IPS-20b (cell line): ENCODE measurements around the gene MRGPRX2.

ENCODE experiments used
- H3K27ac ChIP-seq: one replicate; pipeline ENCODE4 v1.5.1; 2013; ENCODE audit warnings: low read length
- H3K27me3 ChIP-seq: 2 replicates; pipeline ENCODE4 v1.6.1; 2013; ENCODE audit warnings: mild to moderate bottlenecking, low read length, inconsistent platforms; ENCODE audit not compliant: insufficient read depth
- H3K36me3 ChIP-seq: 2 replicates; pipeline ENCODE4 v1.6.1; 2013; ENCODE audit warnings: low read depth, mild to moderate bottlenecking, inconsistent platforms, low read length, moderate library complexity; ENCODE audit not compliant: insufficient read depth
- H3K4me1 ChIP-seq: 2 replicates; pipeline ENCODE4 v1.6.1; 2013; ENCODE audit warnings: mild to moderate bottlenecking, control low read depth, inconsistent platforms, low read length, moderate library complexity; ENCODE audit not compliant: insufficient read depth
- H3K4me3 ChIP-seq: 2 replicates; pipeline ENCODE4 v1.5.1; 2013; ENCODE audit warnings: mild to moderate bottlenecking, low read length, inconsistent platforms
- H3K9ac ChIP-seq: 2 replicates; pipeline ENCODE4 v1.6.1; 2013; ENCODE audit warnings: low read depth, mild to moderate bottlenecking, inconsistent platforms, low read length, moderate library complexity
- H3K9me3 ChIP-seq: 2 replicates; pipeline ENCODE4 v1.6.1; 2013; ENCODE audit warnings: mild to moderate bottlenecking, low read depth, low read length, inconsistent platforms; ENCODE audit not compliant: insufficient read depth

Gene MRGPRX2

DNA sequence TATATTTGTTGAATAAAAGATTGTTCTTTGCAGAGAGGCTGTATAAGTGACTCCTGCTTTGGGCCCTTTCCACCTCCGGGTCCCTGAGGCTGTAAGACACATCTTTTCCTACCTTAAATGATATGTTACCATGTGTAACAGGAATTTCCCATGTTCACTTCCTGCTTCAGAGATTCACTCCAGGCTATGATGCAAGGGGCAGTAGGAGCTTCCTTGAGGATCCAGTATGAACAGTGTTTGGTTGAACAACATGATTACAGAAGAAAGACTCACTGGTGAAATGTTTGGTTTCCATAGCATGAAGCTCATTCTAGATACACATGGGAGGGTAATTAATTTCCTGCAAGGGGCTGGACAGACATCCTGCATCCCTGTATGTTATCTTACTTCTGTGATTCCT, 30.8 kb upstream of the MRGPRX2 start:
- no peaks in the 10 kb centered on the region for H3K27me3 ChIP-seq
- H3K9me3 ChIP-seq = no peaks in the 10 kb centered on the region
- H3K4me3 ChIP-seq = no peak overlapping the region
- H3K27ac ChIP-seq = no peak overlapping the region
- H3K9ac ChIP-seq = no peak overlapping the region
- no peaks in the 10 kb centered on the region for H3K4me1 ChIP-seq
- H3K36me3 ChIP-seq = no peaks in the 10 kb centered on the region

GRCh38 chr11:19089421-19089820, 28.9 kb upstream of the MRGPRX2 start:
- no peak overlapping the region for H3K4me3 ChIP-seq
- no peaks in the 10 kb centered on the region for H3K27me3 ChIP-seq
- H3K4me1 ChIP-seq = no peaks in the 10 kb centered on the region
- H3K36me3 ChIP-seq = no peaks in the 10 kb centered on the region
- no peak overlapping the region for H3K27ac ChIP-seq
- H3K9ac ChIP-seq = no peak overlapping the region
- H3K9me3 ChIP-seq = no peaks in the 10 kb centered on the region

- no peak overlapping the region for H3K27ac ChIP-seq
- H3K4me3 ChIP-seq = no peak overlapping the region
- no peaks in the 10 kb centered on the region for H3K4me1 ChIP-seq
Measured at GRCh38 chr11:19088791-19089190, 28.3 kb upstream of the MRGPRX2 start.

DNA sequence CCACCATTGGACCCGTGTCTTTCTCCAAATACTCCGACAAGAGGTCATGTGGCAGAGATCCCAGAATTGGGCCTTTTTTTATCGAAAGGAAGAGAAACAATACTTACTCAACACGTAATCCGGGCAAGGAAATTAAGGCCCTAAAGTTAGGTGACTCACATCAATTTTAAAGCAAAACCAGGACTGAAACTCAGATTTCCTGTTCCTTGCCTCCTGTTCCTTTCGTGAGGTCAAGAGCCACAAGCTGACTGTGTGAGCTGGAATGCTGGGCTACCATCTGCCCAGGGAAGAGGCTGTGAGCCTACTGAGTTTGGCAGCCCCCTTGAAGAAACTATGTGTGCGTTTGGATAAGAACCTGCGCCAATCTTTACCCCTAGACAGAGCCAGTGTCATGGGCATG, 27.1 kb upstream of the MRGPRX2 start:
- H3K4me1 ChIP-seq = no peaks in the 10 kb centered on the region
- H3K27ac ChIP-seq = no peak overlapping the region
- no peak overlapping the region for H3K9ac ChIP-seq
- H3K36me3 ChIP-seq = no peaks in the 10 kb centered on the region
- H3K4me3 ChIP-seq = no peak overlapping the region
- no peaks in the 10 kb centered on the region for H3K27me3 ChIP-seq
- H3K9me3 ChIP-seq = no peaks in the 10 kb centered on the region

More at GRCh38 chr11:19088791-19089190, 28.3 kb upstream of the MRGPRX2 start:
- no peaks in the 10 kb centered on the region for H3K27me3 ChIP-seq
- no peak overlapping the region for H3K9ac ChIP-seq
- H3K9me3 ChIP-seq = no peaks in the 10 kb centered on the region
- H3K36me3 ChIP-seq = no peaks in the 10 kb centered on the region

DNA sequence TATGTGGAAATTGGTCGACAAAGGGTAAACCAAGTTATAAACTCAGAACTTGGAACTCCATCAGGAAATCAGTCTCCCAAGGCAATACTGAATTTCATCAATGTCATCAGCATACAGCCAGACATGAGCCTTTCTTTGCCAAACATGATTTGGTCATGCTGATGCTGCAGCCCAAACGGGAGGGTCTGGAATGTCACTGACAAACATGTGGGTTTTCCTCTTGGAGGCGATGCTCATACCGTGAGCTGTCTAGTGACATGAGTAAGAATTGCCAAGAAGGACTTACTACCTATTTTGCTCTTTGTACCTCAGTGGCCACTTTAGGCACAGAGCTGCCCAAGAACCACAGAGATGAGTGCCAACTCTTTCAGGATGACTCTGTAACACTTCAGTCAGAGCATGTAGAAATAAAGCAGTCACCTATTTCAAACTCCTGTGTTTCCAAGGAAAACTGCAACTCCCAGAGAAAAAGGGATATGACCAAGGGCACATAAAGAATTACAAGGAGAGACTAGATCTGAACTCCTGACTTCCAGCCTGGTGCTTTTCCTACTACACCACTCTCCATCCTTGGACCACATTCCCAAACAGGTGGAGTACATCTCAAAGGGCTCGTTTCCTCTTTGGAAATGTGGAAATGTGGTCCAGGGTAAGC, 24.3 kb upstream of the MRGPRX2 start:
- Histone ChIP-seq H3K4me1 (no peaks in the 10 kb centered on the region), H3K36me3 (no peaks in the 10 kb centered on the region), H3K9me3 (no peaks in the 10 kb centered on the region), H3K4me3 (no peak overlapping the region), H3K27me3 (no peaks in the 10 kb centered on the region), H3K9ac (no peak overlapping the region), H3K27ac (no peak overlapping the region)

DNA sequence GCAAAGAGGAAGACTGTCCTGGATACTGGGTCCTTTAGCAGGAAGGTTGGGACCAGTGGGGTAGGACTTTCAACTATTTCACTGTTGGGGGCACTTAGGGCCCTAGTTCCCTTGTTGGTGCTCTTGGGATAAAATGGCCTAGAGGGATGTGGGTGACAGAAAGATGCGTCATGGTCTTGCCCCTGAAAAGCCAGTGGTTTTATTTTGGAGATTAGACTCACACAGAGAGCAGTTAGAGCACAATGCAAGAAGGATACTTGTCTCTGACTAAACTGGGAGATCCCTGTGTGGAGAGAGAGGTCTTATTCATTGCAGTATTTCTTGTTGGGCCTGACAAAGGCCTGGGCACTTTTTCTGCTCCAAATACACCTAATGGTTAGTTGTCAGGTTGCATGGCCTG, 22.6 kb upstream of the MRGPRX2 start:
- Histone ChIP-seq H3K27ac (no peak overlapping the region), H3K9me3 (no peaks in the 10 kb centered on the region), H3K4me1 (no peaks in the 10 kb centered on the region), H3K9ac (no peak overlapping the region), H3K27me3 (no peaks in the 10 kb centered on the region), H3K36me3 (no peaks in the 10 kb centered on the region), H3K4me3 (no peak overlapping the region)

DNA sequence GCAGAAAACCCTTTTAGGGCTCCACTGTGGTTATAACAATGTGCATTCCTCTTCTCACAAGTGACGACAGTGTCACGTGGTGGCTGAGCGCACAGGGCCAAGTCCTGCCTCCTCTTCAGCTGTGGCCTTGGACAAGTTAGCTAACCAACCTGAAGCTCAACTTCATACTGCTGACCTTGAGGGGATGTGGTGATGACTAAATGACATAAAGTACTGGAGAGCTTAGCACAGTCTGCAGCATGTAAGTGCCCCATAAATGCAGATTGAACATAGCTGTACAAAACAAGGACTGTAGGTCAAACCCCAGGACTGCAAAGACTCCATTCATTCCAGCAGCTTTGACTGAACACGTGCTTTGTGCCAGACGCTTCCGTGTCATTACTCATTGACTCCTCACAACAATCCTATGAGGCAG, 20.1 kb upstream of the MRGPRX2 start:
- Histone ChIP-seq H3K4me1 (no peaks in the 10 kb centered on the region), H3K36me3 (no peaks in the 10 kb centered on the region), H3K4me3 (no peak overlapping the region), H3K9ac (no peak overlapping the region), H3K27ac (no peak overlapping the region), H3K27me3 (no peaks in the 10 kb centered on the region), H3K9me3 (no peaks in the 10 kb centered on the region)

- H3K4me3 ChIP-seq = no peak overlapping the region
- H3K4me1 ChIP-seq = no peaks in the 10 kb centered on the region
- H3K9ac ChIP-seq = no peak overlapping the region
- no peaks in the 10 kb centered on the region for H3K9me3 ChIP-seq
- no peak overlapping the region for H3K27ac ChIP-seq
- H3K27me3 ChIP-seq = no peaks in the 10 kb centered on the region
- H3K36me3 ChIP-seq = no peaks in the 10 kb centered on the region
Measured at GRCh38 chr11:19079643-19080440, 19.3 kb upstream of the MRGPRX2 start.

DNA sequence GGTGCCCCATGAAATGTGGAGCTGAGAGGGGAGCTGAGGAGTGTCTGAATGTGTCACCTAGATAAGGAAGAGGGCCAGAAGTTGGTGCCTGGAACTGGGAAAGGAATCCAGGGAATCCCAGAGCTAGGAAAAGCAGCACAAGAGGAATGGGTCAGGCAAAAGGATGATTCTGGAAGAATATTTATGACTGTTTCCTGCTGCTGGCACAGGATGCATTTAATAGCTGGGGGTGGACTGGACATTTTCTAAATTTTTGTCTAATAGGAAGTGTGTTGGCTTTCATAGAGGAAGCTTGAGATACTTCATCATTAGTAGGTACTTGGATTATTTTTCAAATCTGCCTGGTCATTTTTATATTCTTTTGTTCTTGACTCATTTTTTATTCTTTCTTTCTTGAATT, 17.4 kb upstream of the MRGPRX2 start:
- Histone ChIP-seq H3K27me3 (no peaks in the 10 kb centered on the region; the same call in 1 of the 2 replicates), H3K4me1 (peaks cover 10% of the 10 kb centered on the region; the same call in 1 of the 2 replicates), H3K9ac (no peak overlapping the region), H3K9me3 (no peaks in the 10 kb centered on the region), H3K27ac (no peak overlapping the region), H3K36me3 (no peaks in the 10 kb centered on the region), H3K4me3 (no peak overlapping the region)

GRCh38 chr11:19076744-19077589, 16.4 kb upstream of the MRGPRX2 start:
- H3K27me3 ChIP-seq = no peaks in the 10 kb centered on the region; the same call in 1 of the 2 replicates
- H3K9me3 ChIP-seq = no peaks in the 10 kb centered on the region
- no peak overlapping the region for H3K9ac ChIP-seq
- H3K36me3 ChIP-seq = no peaks in the 10 kb centered on the region
- no peak overlapping the region for H3K4me3 ChIP-seq
- no peak overlapping the region for H3K27ac ChIP-seq
- peaks cover 10% of the 10 kb centered on the region; the same call in 1 of the 2 replicates for H3K4me1 ChIP-seq

GRCh38 chr11:19075636-19076035, 15.1 kb upstream of the MRGPRX2 start:
- H3K4me1 ChIP-seq = peaks cover 10% of the 10 kb centered on the region; the same call in 1 of the 2 replicates
- H3K9ac ChIP-seq = no peak overlapping the region
- no peaks in the 10 kb centered on the region; the same call in 1 of the 2 replicates for H3K27me3 ChIP-seq
- no peak overlapping the region for H3K27ac ChIP-seq
- H3K9me3 ChIP-seq = no peaks in the 10 kb centered on the region
- H3K36me3 ChIP-seq = no peaks in the 10 kb centered on the region
- H3K4me3 ChIP-seq = no peak overlapping the region
